ENCODE data around the gene SMG6. TPM values are rescaled to one million over a fixed set of nuclear protein-coding genes. Genes with fewer than 3 reads are reported as not detected.
A peak's percentile ranks its signal among the peaks of the same experiment; 100 is the strongest.

SMG6 gene
- total and polyA plus RNA-seq, 2 experiments from 2014 or later: 23.0 to 50.8 TPM

GRCh38 chr17:2122641-2123302, 180.8 kb downstream of the SMG6 start:
- peak overlapping the region; percentile 72 for H3K27ac ChIP-seq
- H3K4me3 ChIP-seq: no peak overlapping the region
- peaks cover 8% of the 10 kb centered on the region for H3K4me1 ChIP-seq (ENCODE audit: low read depth)
- no peaks in the 10 kb centered on the region for H3K36me3 ChIP-seq
- DNase-seq (ENCODE audit: low read depth in 1 of 2, low spot score in 1 of 2): peak in 1 of 2 donors; percentile 89
- no peaks in the 10 kb centered on the region for H3K9me3 ChIP-seq (ENCODE audit: low read depth)
- H3K27me3 ChIP-seq: no peaks in the 10 kb centered on the region
- TF ChIP-seq CTCF (IDR thresholded peaks at IDR 0.05; ENCODE audit: low read depth, low read length): peak; percentile 25

- Histone ChIP-seq H3K36me3 (no peaks in the 10 kb centered on the region), H3K4me1 (ENCODE audit: low read depth) (peaks cover 8% of the 10 kb centered on the region), H3K27ac (no peak overlapping the region), H3K4me3 (no peak overlapping the region), H3K27me3 (no peaks in the 10 kb centered on the region), H3K9me3 (ENCODE audit: low read depth) (no peaks in the 10 kb centered on the region)
- no peak for TF ChIP-seq CTCF (IDR thresholded peaks at IDR 0.05; ENCODE audit: low read depth, low read length)
- peak in 1 of 2 donors; percentile 72 for DNase-seq (ENCODE audit: low read depth in 1 of 2, low spot score in 1 of 2)
These were observed 182.8 kb downstream of the SMG6 start for GRCh38 chr17:2120586-2121335.

GRCh38 chr17:2113279-2113622, 190.3 kb downstream of the SMG6 start:
- no peak for DNase-seq (ENCODE audit: low read depth in 1 of 2, low spot score in 1 of 2)
- H3K4me1 ChIP-seq (ENCODE audit: low read depth): peaks cover 7% of the 10 kb centered on the region
- no peak overlapping the region for H3K4me3 ChIP-seq
- H3K27ac ChIP-seq: peak overlapping the region; percentile 46
- no peak for TF ChIP-seq CTCF (IDR thresholded peaks at IDR 0.05; ENCODE audit: low read depth, low read length)
- no peaks in the 10 kb centered on the region for H3K27me3 ChIP-seq
- H3K36me3 ChIP-seq: no peaks in the 10 kb centered on the region
- no peaks in the 10 kb centered on the region for H3K9me3 ChIP-seq (ENCODE audit: low read depth)

GRCh38 chr17:2111691-2112090, 191.9 kb downstream of the SMG6 start:
- no peak for TF ChIP-seq CTCF (IDR thresholded peaks at IDR 0.05; ENCODE audit: low read depth, low read length)
- no peaks in the 10 kb centered on the region for H3K9me3 ChIP-seq (ENCODE audit: low read depth)
- peak in 1 of 2 donors; percentile 95 for DNase-seq (ENCODE audit: low read depth in 1 of 2, low spot score in 1 of 2)
- H3K27ac ChIP-seq: no peak overlapping the region
- H3K36me3 ChIP-seq: no peaks in the 10 kb centered on the region
- peaks cover 12% of the 10 kb centered on the region for H3K4me1 ChIP-seq (ENCODE audit: low read depth)
- no peaks in the 10 kb centered on the region for H3K27me3 ChIP-seq
- H3K4me3 ChIP-seq: no peak overlapping the region

- H3K4me3 ChIP-seq: no peak overlapping the region
- no peaks in the 10 kb centered on the region for H3K27me3 ChIP-seq
- no peaks in the 10 kb centered on the region for H3K9me3 ChIP-seq (ENCODE audit: low read depth)
- TF ChIP-seq CTCF (IDR thresholded peaks at IDR 0.05; ENCODE audit: low read depth, low read length): no peak
- H3K27ac ChIP-seq: no peak overlapping the region
- DNase-seq (ENCODE audit: low read depth in 1 of 2, low spot score in 1 of 2): no peak
- H3K4me1 ChIP-seq (ENCODE audit: low read depth): peaks cover 22% of the 10 kb centered on the region
- H3K36me3 ChIP-seq: no peaks in the 10 kb centered on the region
These were observed 193.1 kb downstream of the SMG6 start for GRCh38 chr17:2110436-2110835.

Measured in cardiac muscle cell (in vitro differentiated cells and primary cell).